HG03175 (cell line): ENCODE results near the gene PHLDA2.
"Not testable (repeated sequence)": the region's sequence is repeated elsewhere in the genome, so short reads cannot be mapped to it uniquely, and the experiment has no call there.

ENCODE experiments used
- ATAC-seq: cut with Tn5 transposase; IDR thresholded peaks from one replicate; pipeline ENCODE4 v1.9.1; 2021; ENCODE audit warnings: mild to moderate bottlenecking, moderate library complexity; ENCODE audit not compliant: unreplicated experiment

PHLDA2 gene

GRCh38 chr11:2945031-2945756 is 16.0 kb upstream of the PHLDA2 start:
- no peak for ATAC-seq

- ATAC-seq = no peak
These were observed 15.3 kb upstream of the PHLDA2 start for GRCh38 chr11:2944530-2944929.

GRCh38 chr11:2943711-2944118 is 14.5 kb upstream of the PHLDA2 start:
- no peak for ATAC-seq

GRCh38 chr11:2942872-2943710 is 13.9 kb upstream of the PHLDA2 start:
- ATAC-seq = no peak

- ATAC-seq = no peak
These were observed 13.2 kb upstream of the PHLDA2 start for GRCh38 chr11:2942447-2942846.

GRCh38 chr11:2940921-2941821 is 12.0 kb upstream of the PHLDA2 start:
- ATAC-seq = no peak

GRCh38 chr11:2940147-2940920 is 11.1 kb upstream of the PHLDA2 start:
- ATAC-seq = no peak

- not testable (repeated sequence) for ATAC-seq
These were observed 9.5 kb upstream of the PHLDA2 start for GRCh38 chr11:2938458-2939418.

GRCh38 chr11:2937641-2938457 is 8.6 kb upstream of the PHLDA2 start:
- ATAC-seq = not testable (repeated sequence)

- ATAC-seq = no peak
These were observed 5.5 kb upstream of the PHLDA2 start for GRCh38 chr11:2934611-2935239.

GRCh38 chr11:2934021-2934550 is 4.9 kb upstream of the PHLDA2 start:
- ATAC-seq = no peak

GRCh38 chr11:2933375-2934020 is 4.3 kb upstream of the PHLDA2 start:
- ATAC-seq = no peak

- no peak for ATAC-seq
These were observed 3.6 kb upstream of the PHLDA2 start for GRCh38 chr11:2932850-2933251.

- no peak for ATAC-seq
These were observed 2.8 kb upstream of the PHLDA2 start for GRCh38 chr11:2931771-2932738.

GRCh38 chr11:2931420-2931746 is 2.2 kb upstream of the PHLDA2 start:
- ATAC-seq = no peak
